ENCODE results near the gene LBP. TPM values are rescaled to one million over a fixed set of nuclear protein-coding genes. Genes with fewer than 3 reads are reported as not detected.
"Not testable (repeated sequence)": the region's sequence is repeated elsewhere in the genome, so short reads cannot be mapped to it uniquely, and the experiment has no call there.

LBP gene
- total and polyA plus RNA-seq, 3 experiments from 2014 or later, result not detected

DNA sequence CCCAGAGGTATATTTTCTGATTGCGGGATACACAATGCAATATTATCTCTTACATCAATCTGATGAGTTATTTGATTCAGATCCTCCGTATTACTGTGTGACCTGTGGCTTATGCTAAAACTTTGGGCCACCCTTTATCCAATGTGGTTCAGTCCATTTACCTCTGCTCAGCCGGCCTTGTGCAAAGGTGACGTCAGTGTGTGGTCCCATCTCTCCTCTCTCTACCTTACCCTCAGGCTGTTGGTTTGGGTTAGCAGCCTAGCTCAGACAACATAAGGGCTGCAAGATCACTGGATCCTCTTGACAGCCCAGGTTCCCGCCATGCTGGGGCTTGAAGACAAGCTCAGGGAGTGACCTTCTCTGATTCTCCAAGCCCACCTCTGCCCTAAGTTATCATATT is 55.8 kb downstream of the LBP start:
- CTCF ChIA-PET, result no interaction called here
- POLR2A ChIA-PET, result no interaction called here

DNA sequence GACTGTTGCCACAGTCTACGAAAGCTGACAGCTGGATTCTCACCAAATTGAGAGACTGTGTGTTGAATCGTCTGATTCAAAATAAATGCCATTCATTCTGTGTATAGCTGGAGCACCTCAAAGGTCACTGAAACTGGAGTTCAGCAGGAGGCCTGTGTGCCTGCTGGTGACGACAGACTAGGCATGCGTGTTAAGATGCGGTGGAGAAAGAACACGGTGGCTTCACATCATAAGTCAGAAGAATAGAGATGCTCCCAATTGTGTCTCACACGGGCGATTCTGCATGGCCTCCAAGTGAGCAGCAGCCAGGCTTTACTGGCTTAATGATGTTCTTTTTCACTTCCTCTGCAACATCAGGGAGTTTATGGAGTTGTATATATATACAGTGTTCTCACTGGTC is 56.5 kb downstream of the LBP start:
- H3K9me3 ChIP-seq (ENCODE audit: low read length), result no peaks in the 10 kb centered on the region
- H3K27ac ChIP-seq (ENCODE audit: low read depth, low read length), result no peak overlapping the region
- ChIA-PET POLR2A (no interaction called here), CTCF (no interaction called here)
- peaks cover 4 to 5% of the 10 kb centered on the region in 2 donors for H3K27me3 Mint-ChIP-seq
- H3K36me3 ChIP-seq (ENCODE audit: insufficient read depth, low read length), result no peaks in the 10 kb centered on the region
- no peaks in the 10 kb centered on the region for H3K4me1 ChIP-seq (ENCODE audit: insufficient read depth, low read length)
- peaks cover 0 to 4% (median 1%) of the 10 kb centered on the region in 5 donors for H3K9me3 Mint-ChIP-seq
- H3K4me1 Mint-ChIP-seq, result no peaks in the 10 kb centered on the region
- H3K4me3 ChIP-seq (ENCODE audit: low read length), result no peak overlapping the region
- no peak for DNase-seq
- H3K27me3 ChIP-seq (ENCODE audit: insufficient read depth, low read length, poor library complexity, severe bottlenecking), result no peaks in the 10 kb centered on the region
- peaks cover 2 to 11% (median 3%) of the 10 kb centered on the region in 3 donors for H3K36me3 Mint-ChIP-seq
- no peak overlapping the region for H3K4me3 Mint-ChIP-seq
- H3K27ac Mint-ChIP-seq, result no peak overlapping the region

More for the DNA sequence above, 55.8 kb downstream of the LBP start:
- Histone ChIP-seq H3K9me3 (ENCODE audit: low read length) (no peaks in the 10 kb centered on the region), H3K27ac (ENCODE audit: low read depth, low read length) (no peak overlapping the region), H3K27me3 (ENCODE audit: insufficient read depth, low read length, poor library complexity, severe bottlenecking) (no peaks in the 10 kb centered on the region), H3K4me3 (ENCODE audit: low read length) (no peak overlapping the region), H3K4me1 (ENCODE audit: insufficient read depth, low read length) (no peaks in the 10 kb centered on the region), H3K36me3 (ENCODE audit: insufficient read depth, low read length) (no peaks in the 10 kb centered on the region)
- H3K4me3 Mint-ChIP-seq, result no peak overlapping the region
- DNase-seq, result no peak
- peaks cover 0 to 4% (median 1%) of the 10 kb centered on the region in 5 donors for H3K9me3 Mint-ChIP-seq
- no peaks in the 10 kb centered on the region for H3K4me1 Mint-ChIP-seq
- no peak overlapping the region for H3K27ac Mint-ChIP-seq
- peaks cover 2 to 11% (median 3%) of the 10 kb centered on the region in 3 donors for H3K36me3 Mint-ChIP-seq
- H3K27me3 Mint-ChIP-seq, result peaks cover 4 to 5% of the 10 kb centered on the region in 2 donors

GRCh38 chr20:38404016-38404415 is 57.7 kb downstream of the LBP start:
- Histone ChIP-seq H3K27me3 (ENCODE audit: insufficient read depth, low read length, poor library complexity, severe bottlenecking) (no peaks in the 10 kb centered on the region), H3K4me1 (ENCODE audit: insufficient read depth, low read length) (no peaks in the 10 kb centered on the region), H3K36me3 (ENCODE audit: insufficient read depth, low read length) (no peaks in the 10 kb centered on the region), H3K4me3 (ENCODE audit: low read length) (no peak overlapping the region), H3K27ac (ENCODE audit: low read depth, low read length) (no peak overlapping the region), H3K9me3 (ENCODE audit: low read length) (no peaks in the 10 kb centered on the region)
- ChIA-PET POLR2A (no interaction called here), CTCF (no interaction called here)
- Mint-ChIP-seq H3K4me1 (no peaks in the 10 kb centered on the region), H3K27ac (no peak overlapping the region), H3K9me3 (peaks cover 0 to 4% (median 1%) of the 10 kb centered on the region in 5 donors), H3K27me3 (peaks cover 4 to 5% of the 10 kb centered on the region in 2 donors), H3K4me3 (no peak overlapping the region), H3K36me3 (peaks cover 2 to 18% (median 3%) of the 10 kb centered on the region in 3 donors)
- no peak for DNase-seq

DNA sequence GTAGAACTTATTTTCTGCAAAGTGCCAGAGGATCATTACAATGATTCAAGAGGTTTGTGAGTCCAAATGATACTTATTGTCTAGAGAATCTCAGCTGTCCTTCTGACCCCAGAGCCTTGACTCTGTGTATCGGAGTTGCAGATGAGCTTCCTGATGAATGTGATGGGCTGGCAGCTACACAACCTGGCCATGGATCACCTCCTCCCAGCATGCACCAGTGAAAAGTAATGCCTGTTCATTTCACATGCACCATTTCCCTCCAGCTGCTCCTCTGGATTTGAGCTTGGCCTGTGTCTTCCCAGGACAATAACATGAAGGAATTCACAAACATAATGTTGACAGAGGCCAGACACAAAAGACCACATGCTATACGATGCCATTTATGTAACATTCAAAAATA is 58.9 kb downstream of the LBP start:
- H3K4me3 ChIP-seq (ENCODE audit: low read length), result no peak overlapping the region
- H3K9me3 ChIP-seq (ENCODE audit: low read length), result no peaks in the 10 kb centered on the region
- no peaks in the 10 kb centered on the region for H3K36me3 ChIP-seq (ENCODE audit: insufficient read depth, low read length)
- H3K27ac ChIP-seq (ENCODE audit: low read depth, low read length), result no peak overlapping the region
- CTCF ChIA-PET, result no interaction called here
- peaks cover 2 to 23% (median 3%) of the 10 kb centered on the region in 3 donors for H3K36me3 Mint-ChIP-seq
- H3K27me3 ChIP-seq (ENCODE audit: insufficient read depth, low read length, poor library complexity, severe bottlenecking), result no peaks in the 10 kb centered on the region
- H3K27ac Mint-ChIP-seq, result peak overlapping the region in 1 of 8 donors; percentile 93
- peaks cover 0 to 4% (median 1%) of the 10 kb centered on the region in 5 donors for H3K9me3 Mint-ChIP-seq
- DNase-seq, result no peak
- H3K4me1 Mint-ChIP-seq, result no peaks in the 10 kb centered on the region
- POLR2A ChIA-PET, result no interaction called here
- no peaks in the 10 kb centered on the region for H3K4me1 ChIP-seq (ENCODE audit: insufficient read depth, low read length)
- H3K27me3 Mint-ChIP-seq, result peaks cover 4 to 5% of the 10 kb centered on the region in 2 donors
- no peak overlapping the region for H3K4me3 Mint-ChIP-seq

DNA sequence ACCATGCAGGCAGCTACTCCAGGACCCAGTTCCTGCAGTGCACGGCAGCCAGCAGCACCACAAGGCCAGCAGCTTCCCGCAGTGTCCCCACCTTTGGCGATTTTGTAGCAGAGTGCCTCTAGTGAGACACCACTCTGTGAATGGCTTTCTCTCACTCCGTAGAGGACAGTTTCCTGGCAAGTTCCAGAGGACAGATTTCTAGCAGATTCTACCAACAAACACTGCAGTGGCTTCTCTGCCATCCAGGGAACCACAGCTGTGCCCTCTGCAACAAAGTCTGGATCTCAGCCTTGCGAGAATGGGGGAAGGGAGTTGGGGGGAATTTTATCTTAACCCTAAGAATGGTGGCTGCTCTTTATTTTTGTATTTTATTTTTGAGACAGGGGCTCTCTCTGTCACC is 60.2 kb downstream of the LBP start:
- Histone ChIP-seq H3K4me1 (ENCODE audit: insufficient read depth, low read length) (no peaks in the 10 kb centered on the region), H3K36me3 (ENCODE audit: insufficient read depth, low read length) (no peaks in the 10 kb centered on the region), H3K27ac (ENCODE audit: low read depth, low read length) (no peak overlapping the region), H3K4me3 (ENCODE audit: low read length) (no peak overlapping the region), H3K27me3 (ENCODE audit: insufficient read depth, low read length, poor library complexity, severe bottlenecking) (no peaks in the 10 kb centered on the region), H3K9me3 (ENCODE audit: low read length) (no peaks in the 10 kb centered on the region)
- POLR2A ChIA-PET, result no interaction called here
- H3K9me3 Mint-ChIP-seq, result peaks cover 0 to 4% (median 1%) of the 10 kb centered on the region in 5 donors
- H3K36me3 Mint-ChIP-seq, result peaks cover 2 to 33% (median 3%) of the 10 kb centered on the region in 3 donors
- CTCF ChIA-PET, result no interaction called here
- no peaks in the 10 kb centered on the region for H3K4me1 Mint-ChIP-seq
- DNase-seq, result no peak
- peaks cover 0 to 5% of the 10 kb centered on the region in 2 donors for H3K27me3 Mint-ChIP-seq
- no peak overlapping the region for H3K27ac Mint-ChIP-seq
- no peak overlapping the region for H3K4me3 Mint-ChIP-seq

- Histone ChIP-seq H3K36me3 (ENCODE audit: insufficient read depth, low read length) (no peaks in the 10 kb centered on the region), H3K27ac (ENCODE audit: low read depth, low read length) (no peak overlapping the region), H3K27me3 (ENCODE audit: insufficient read depth, low read length, poor library complexity, severe bottlenecking) (no peaks in the 10 kb centered on the region), H3K4me1 (ENCODE audit: insufficient read depth, low read length) (no peaks in the 10 kb centered on the region), H3K4me3 (ENCODE audit: low read length) (no peak overlapping the region), H3K9me3 (ENCODE audit: low read length) (no peaks in the 10 kb centered on the region)
- Mint-ChIP-seq H3K4me3 (no peak overlapping the region), H3K27ac (no peak overlapping the region), H3K9me3 (peaks cover 0 to 4% (median 1%) of the 10 kb centered on the region in 5 donors), H3K27me3 (peaks cover 0 to 2% of the 10 kb centered on the region in 2 donors), H3K4me1 (no peaks in the 10 kb centered on the region), H3K36me3 (peaks cover 3 to 40% (median 6%) of the 10 kb centered on the region in 3 donors)
- no peak for DNase-seq
- ChIA-PET CTCF (no interaction called here), POLR2A (no interaction called here)
Measured at GRCh38 chr20:38407321-38407720, 61.0 kb downstream of the LBP start.

DNA sequence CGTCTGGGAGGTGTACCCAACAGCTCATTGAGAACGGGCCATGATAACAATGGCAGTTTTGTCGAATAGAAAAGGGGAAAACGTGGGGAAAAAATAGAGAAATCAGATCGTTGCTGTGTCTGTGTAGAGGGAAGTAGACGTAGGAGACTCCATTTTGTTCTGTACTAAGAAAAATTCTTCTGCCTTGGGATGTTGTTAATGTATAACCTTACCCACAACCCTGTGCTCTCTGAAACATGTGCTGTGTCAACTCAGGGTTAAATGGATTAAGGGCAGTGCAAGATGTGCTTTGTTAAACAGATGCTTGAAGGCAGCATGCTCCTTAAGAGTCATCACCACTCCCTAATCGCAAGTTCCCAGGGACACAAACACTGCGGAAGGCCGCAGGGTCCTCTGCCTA is 61.5 kb downstream of the LBP start:
- POLR2A ChIA-PET; H3K27ac ChIP-seq (ENCODE audit: low read depth, low read length); H3K9me3 ChIP-seq (ENCODE audit: low read length); H3K4me1 ChIP-seq (ENCODE audit: insufficient read depth, low read length); H3K27me3 Mint-ChIP-seq; H3K4me1 Mint-ChIP-seq; H3K4me3 ChIP-seq (ENCODE audit: low read length); H3K27me3 ChIP-seq (ENCODE audit: insufficient read depth, low read length, poor library complexity, severe bottlenecking); H3K27ac Mint-ChIP-seq; H3K36me3 ChIP-seq (ENCODE audit: insufficient read depth, low read length); H3K4me3 Mint-ChIP-seq; DNase-seq; H3K9me3 Mint-ChIP-seq; CTCF ChIA-PET: not testable (repeated sequence)
- H3K36me3 Mint-ChIP-seq, result peaks cover under 1 to 45% (median 8%) of the 10 kb centered on the region in 3 donors

GRCh38 chr20:38412877-38413577 is 66.7 kb downstream of the LBP start:
- Mint-ChIP-seq H3K4me3 (no peak overlapping the region), H3K9me3 (no peaks in the 10 kb centered on the region), H3K36me3 (peaks cover 20 to 78% (median 21%) of the 10 kb centered on the region in 3 donors), H3K4me1 (no peaks in the 10 kb centered on the region), H3K27ac (peak overlapping the region in 1 of 8 donors; percentile 43), H3K27me3 (peaks cover 0 to 2% of the 10 kb centered on the region in 2 donors)
- ChIA-PET CTCF (no interaction called here), POLR2A (no interaction called here)
- Histone ChIP-seq H3K27me3 (ENCODE audit: insufficient read depth, low read length, poor library complexity, severe bottlenecking) (no peaks in the 10 kb centered on the region), H3K36me3 (ENCODE audit: insufficient read depth, low read length) (no peaks in the 10 kb centered on the region), H3K27ac (ENCODE audit: low read depth, low read length) (no peak overlapping the region), H3K9me3 (ENCODE audit: low read length) (no peaks in the 10 kb centered on the region), H3K4me3 (ENCODE audit: low read length) (no peak overlapping the region), H3K4me1 (ENCODE audit: insufficient read depth, low read length) (no peaks in the 10 kb centered on the region)
- DNase-seq, result no peak

All from CD8-positive, alpha-beta memory T cell (primary cell).